WTC11 (cell line): ENCODE measurements around the gene CDK2. TPM values are rescaled to one million over a fixed set of nuclear protein-coding genes. Genes with fewer than 3 reads are reported as not detected.
A peak's percentile ranks its signal among the peaks of the same experiment; 100 is the strongest.

ENCODE experiments used
- ATAC-seq: fragments of 200-7000 bp; cut with Tn5 transposase; 2 replicates; pipeline ENCODE4 v1.10.0; 2021; ENCODE audit warnings: mild to moderate bottlenecking, moderate library complexity
- CTCF ChIA-PET: fragments of 300-600 bp; sonication (Branson Sonifier 250); formaldehyde crosslinking; loops from one replicate; lab custom pipeline; 2021; ENCODE audit warnings: antibody characterized with exemption; lab: Charles Lee
- POLR2A ChIA-PET: fragments of 350-600 bp; sonication (Branson Sonifier 250); formaldehyde crosslinking; loops from one replicate; lab custom pipeline; 2021; ENCODE audit warnings: antibody characterized with exemption; lab: Charles Lee
- DNase-seq: peaks from one replicate; pipeline ENCODE4 v3.0.0; 2021; ENCODE audit warnings: low spot score
- H3K27ac Mint-ChIP-seq: 2 replicates; pipeline ENCODE4 v1.8.0; 2021; ENCODE audit warnings: mixed read lengths
- H3K27me3 Mint-ChIP-seq: 2 replicates; pipeline ENCODE4 v1.8.0; 2021; ENCODE audit warnings: low read depth, mild to moderate bottlenecking, moderate library complexity, mixed read lengths
- H3K36me3 Mint-ChIP-seq: 2 replicates; pipeline ENCODE4 v1.8.0; 2021; ENCODE audit warnings: mixed read lengths
- H3K4me1 Mint-ChIP-seq: 2 replicates; pipeline ENCODE4 v1.8.0; 2022; ENCODE audit warnings: mixed read lengths
- H3K4me3 Mint-ChIP-seq: 2 replicates; pipeline ENCODE4 v1.8.0; 2021; ENCODE audit warnings: mild to moderate bottlenecking, moderate library complexity, mixed read lengths
- H3K9me3 Mint-ChIP-seq: 2 replicates; pipeline ENCODE4 v1.8.0; 2021; ENCODE audit warnings: mixed read lengths
- EMX1 ChIP-seq: fragments of 250-450 bp; sonication (Bioruptor Pico); IDR thresholded peaks from 2 replicates; pipeline ENCODE4 v1.8.0; 2021; ENCODE audit warnings: mild to moderate bottlenecking
- GTF2I ChIP-seq: fragments of 250-450 bp; sonication (Bioruptor Pico); conservative IDR thresholded peaks from 2 replicates; pipeline ENCODE4 v1.4.0; 2021; ENCODE audit warnings: mild to moderate bottlenecking
- JAZF1 ChIP-seq: fragments of 250-450 bp; sonication (Bioruptor Pico); IDR thresholded peaks from 2 replicates; pipeline ENCODE4 v1.9.0; 2021; ENCODE audit warnings: moderate library complexity, mild to moderate bottlenecking, inconsistent platforms
- NFYB ChIP-seq: sonication (generic); formaldehyde crosslinking; conservative IDR thresholded peaks from 2 replicates; pipeline ENCODE4 v1.8.0; 2022; ENCODE audit warnings: low read depth, missing genetic modification reagents
- PRDM15 ChIP-seq: sonication (generic); formaldehyde crosslinking; IDR thresholded peaks from 2 replicates; pipeline ENCODE4 v1.8.0; 2022; ENCODE audit warnings: missing genetic modification reagents
- RELA ChIP-seq: sonication (generic); formaldehyde crosslinking; IDR thresholded peaks from 2 replicates; pipeline ENCODE4 v1.8.1; 2022; ENCODE audit warnings: missing genetic modification reagents, mild to moderate bottlenecking, borderline replicate concordance
- SMAD3 ChIP-seq: sonication (generic); formaldehyde crosslinking; IDR thresholded peaks from 2 replicates; pipeline ENCODE4 v1.8.0; 2022; ENCODE audit warnings: missing genetic modification reagents, mild to moderate bottlenecking, borderline replicate concordance
- SOX15 ChIP-seq: fragments of 250-450 bp; sonication (Bioruptor Pico); IDR thresholded peaks from 2 replicates; pipeline ENCODE4 v1.9.0; 2021; ENCODE audit warnings: mild to moderate bottlenecking
- TCF7 ChIP-seq: sonication (generic); formaldehyde crosslinking; IDR thresholded peaks from 2 replicates; pipeline ENCODE4 v1.8.0; 2022; ENCODE audit warnings: mild to moderate bottlenecking, low read depth, missing genetic modification reagents, moderate library complexity
- TP53 ChIP-seq: sonication (generic); formaldehyde crosslinking; IDR thresholded peaks from 2 replicates; pipeline ENCODE4 v1.8.1; 2023; ENCODE audit warnings: mild to moderate bottlenecking, missing genetic modification reagents
- ZBTB21 ChIP-seq: sonication (generic); formaldehyde crosslinking; IDR thresholded peaks from 2 replicates; pipeline ENCODE4 v1.8.1; 2023; ENCODE audit warnings: mild to moderate bottlenecking, missing genetic modification reagents, borderline replicate concordance
- ZNF138 ChIP-seq: sonication (generic); formaldehyde crosslinking; conservative IDR thresholded peaks from 2 replicates; pipeline ENCODE4 v1.8.1; 2022; ENCODE audit warnings: mild to moderate bottlenecking, moderate library complexity, missing genetic modification reagents
- ZNF219 ChIP-seq: sonication (generic); formaldehyde crosslinking; IDR thresholded peaks from 2 replicates; pipeline ENCODE4 v1.8.0; 2023; ENCODE audit warnings: missing genetic modification reagents, mild to moderate bottlenecking, borderline replicate concordance
- ZNF396 ChIP-seq: fragments of 250-450 bp; sonication (Bioruptor Pico); IDR thresholded peaks from 2 replicates; pipeline ENCODE4 v1.8.0; 2021; ENCODE audit warnings: mild to moderate bottlenecking, moderate library complexity, borderline replicate concordance
- ZNF671 ChIP-seq: fragments of 250-450 bp; sonication (Bioruptor Pico); IDR thresholded peaks from 2 replicates; pipeline ENCODE4 v1.8.0; 2021; ENCODE audit warnings: mild to moderate bottlenecking
- ZSCAN18 ChIP-seq: fragments of 250-450 bp; sonication (Bioruptor Pico); IDR thresholded peaks from 2 replicates; pipeline ENCODE4 v2.1.2; 2022; ENCODE audit warnings: mild to moderate bottlenecking, moderate library complexity
- total RNA-seq: library from RNA; stranded (reverse); gene quantifications from 3 replicates; pipeline ENCODE4 v1.2.3, GENCODE V29; 2021
- TF ChIP-seq, protein P1 (sequence below): sonication (generic); formaldehyde crosslinking; IDR thresholded peaks from 2 replicates; pipeline ENCODE4 v1.8.1; 2022; ENCODE audit warnings: missing genetic modification reagents, borderline replicate concordance
- TF ChIP-seq, protein P2 (sequence below): sonication (generic); formaldehyde crosslinking; conservative IDR thresholded peaks from 2 replicates; pipeline ENCODE4 v1.8.1; 2023; ENCODE audit warnings: mild to moderate bottlenecking, low read depth, missing genetic modification reagents, moderate library complexity
- TF ChIP-seq, protein P3 (sequence below): sonication (generic); formaldehyde crosslinking; IDR thresholded peaks from 2 replicates; pipeline ENCODE4 v1.8.1; 2022; ENCODE audit warnings: mild to moderate bottlenecking, missing genetic modification reagents, moderate library complexity, borderline replicate concordance
- TF ChIP-seq, protein P4 (sequence below): fragments of 250-450 bp; sonication (Bioruptor Pico); IDR thresholded peaks from 2 replicates; pipeline ENCODE4 v1.9.0; 2021; ENCODE audit warnings: moderate library complexity, mild to moderate bottlenecking, inconsistent platforms, borderline replicate concordance
- TF ChIP-seq, protein P5 (sequence below): fragments of 250-450 bp; sonication (Bioruptor Pico); IDR thresholded peaks from 2 replicates; pipeline ENCODE4 v1.9.0; 2021; ENCODE audit warnings: mild to moderate bottlenecking, borderline replicate concordance

CDK2 gene
- total RNA-seq, 1 experiment from 2014 or later = 43.1 TPM

DNA sequence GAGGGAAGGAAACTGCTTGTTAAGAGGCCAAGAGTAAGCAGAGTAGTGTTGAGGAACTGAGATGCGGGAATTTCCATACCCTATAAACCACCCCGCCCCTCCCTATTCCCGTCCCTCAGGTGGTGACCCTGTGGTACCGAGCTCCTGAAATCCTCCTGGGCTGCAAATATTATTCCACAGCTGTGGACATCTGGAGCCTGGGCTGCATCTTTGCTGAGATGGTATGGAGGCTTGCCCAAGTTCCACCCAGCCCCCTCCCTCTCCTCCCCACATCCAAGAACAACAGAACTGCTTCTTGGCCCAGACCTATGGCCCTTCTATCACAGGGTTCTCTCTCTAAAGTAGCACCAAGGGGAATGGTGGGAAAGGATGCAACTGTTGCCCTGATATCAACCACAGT lies 2.7 kb downstream of the CDK2 start:
- TF ChIP-seq ZNF219 (CRISPR knock-in tag) = no peak
- no peak for TF ChIP-seq ZNF671 (CRISPR knock-in tag)
- TF ChIP-seq, protein P1, sequence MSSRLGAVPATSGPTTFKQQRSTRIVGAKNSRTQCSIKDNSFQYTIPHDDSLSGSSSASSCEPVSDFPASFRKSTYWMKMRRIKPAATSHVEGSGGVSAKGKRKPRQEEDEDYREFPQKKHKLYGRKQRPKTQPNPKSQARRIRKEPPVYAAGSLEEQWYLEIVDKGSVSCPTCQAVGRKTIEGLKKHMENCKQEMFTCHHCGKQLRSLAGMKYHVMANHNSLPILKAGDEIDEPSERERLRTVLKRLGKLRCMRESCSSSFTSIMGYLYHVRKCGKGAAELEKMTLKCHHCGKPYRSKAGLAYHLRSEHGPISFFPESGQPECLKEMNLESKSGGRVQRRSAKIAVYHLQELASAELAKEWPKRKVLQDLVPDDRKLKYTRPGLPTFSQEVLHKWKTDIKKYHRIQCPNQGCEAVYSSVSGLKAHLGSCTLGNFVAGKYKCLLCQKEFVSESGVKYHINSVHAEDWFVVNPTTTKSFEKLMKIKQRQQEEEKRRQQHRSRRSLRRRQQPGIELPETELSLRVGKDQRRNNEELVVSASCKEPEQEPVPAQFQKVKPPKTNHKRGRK (CRISPR knock-in tag) = no peak
- no peak for TF ChIP-seq ZNF138 (CRISPR knock-in tag)
- TF ChIP-seq ZBTB21 (CRISPR knock-in tag) = no peak
- no peak for TF ChIP-seq RELA
- TF ChIP-seq, protein P2, sequence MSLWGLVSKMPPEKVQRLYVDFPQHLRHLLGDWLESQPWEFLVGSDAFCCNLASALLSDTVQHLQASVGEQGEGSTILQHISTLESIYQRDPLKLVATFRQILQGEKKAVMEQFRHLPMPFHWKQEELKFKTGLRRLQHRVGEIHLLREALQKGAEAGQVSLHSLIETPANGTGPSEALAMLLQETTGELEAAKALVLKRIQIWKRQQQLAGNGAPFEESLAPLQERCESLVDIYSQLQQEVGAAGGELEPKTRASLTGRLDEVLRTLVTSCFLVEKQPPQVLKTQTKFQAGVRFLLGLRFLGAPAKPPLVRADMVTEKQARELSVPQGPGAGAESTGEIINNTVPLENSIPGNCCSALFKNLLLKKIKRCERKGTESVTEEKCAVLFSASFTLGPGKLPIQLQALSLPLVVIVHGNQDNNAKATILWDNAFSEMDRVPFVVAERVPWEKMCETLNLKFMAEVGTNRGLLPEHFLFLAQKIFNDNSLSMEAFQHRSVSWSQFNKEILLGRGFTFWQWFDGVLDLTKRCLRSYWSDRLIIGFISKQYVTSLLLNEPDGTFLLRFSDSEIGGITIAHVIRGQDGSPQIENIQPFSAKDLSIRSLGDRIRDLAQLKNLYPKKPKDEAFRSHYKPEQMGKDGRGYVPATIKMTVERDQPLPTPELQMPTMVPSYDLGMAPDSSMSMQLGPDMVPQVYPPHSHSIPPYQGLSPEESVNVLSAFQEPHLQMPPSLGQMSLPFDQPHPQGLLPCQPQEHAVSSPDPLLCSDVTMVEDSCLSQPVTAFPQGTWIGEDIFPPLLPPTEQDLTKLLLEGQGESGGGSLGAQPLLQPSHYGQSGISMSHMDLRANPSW = no peak
- no peak for TF ChIP-seq GTF2I (CRISPR knock-in tag)
- no peak for TF ChIP-seq NFYB (CRISPR knock-in tag)
- TF ChIP-seq, protein P3, sequence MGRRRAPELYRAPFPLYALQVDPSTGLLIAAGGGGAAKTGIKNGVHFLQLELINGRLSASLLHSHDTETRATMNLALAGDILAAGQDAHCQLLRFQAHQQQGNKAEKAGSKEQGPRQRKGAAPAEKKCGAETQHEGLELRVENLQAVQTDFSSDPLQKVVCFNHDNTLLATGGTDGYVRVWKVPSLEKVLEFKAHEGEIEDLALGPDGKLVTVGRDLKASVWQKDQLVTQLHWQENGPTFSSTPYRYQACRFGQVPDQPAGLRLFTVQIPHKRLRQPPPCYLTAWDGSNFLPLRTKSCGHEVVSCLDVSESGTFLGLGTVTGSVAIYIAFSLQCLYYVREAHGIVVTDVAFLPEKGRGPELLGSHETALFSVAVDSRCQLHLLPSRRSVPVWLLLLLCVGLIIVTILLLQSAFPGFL (CRISPR knock-in tag) = no peak
- no peak for TF ChIP-seq SMAD3 (CRISPR knock-in tag)
- TF ChIP-seq ZSCAN18 = no peak
- TF ChIP-seq, all 79 proteins: peak for 0
- POLR2A ChIA-PET = no interaction called here
- CTCF ChIA-PET = no interaction called here

GRCh38 chr12:55970775-55971174 lies 4.1 kb downstream of the CDK2 start:
- Mint-ChIP-seq H3K27ac (peak overlapping the region; percentile 80; the same call in 1 of the 2 replicates), H3K36me3 (peaks cover 21% of the 10 kb centered on the region), H3K27me3 (no peaks in the 10 kb centered on the region), H3K9me3 (no peaks in the 10 kb centered on the region), H3K4me3 (no peak overlapping the region), H3K4me1 (peaks cover 16% of the 10 kb centered on the region)
- CTCF ChIA-PET = no interaction called here
- POLR2A ChIA-PET = no interaction called here
- DNase-seq (no peak), ATAC-seq (no peak)
- TF ChIP-seq JAZF1 (CRISPR knock-in tag) = no peak
- TF ChIP-seq, protein P4, sequence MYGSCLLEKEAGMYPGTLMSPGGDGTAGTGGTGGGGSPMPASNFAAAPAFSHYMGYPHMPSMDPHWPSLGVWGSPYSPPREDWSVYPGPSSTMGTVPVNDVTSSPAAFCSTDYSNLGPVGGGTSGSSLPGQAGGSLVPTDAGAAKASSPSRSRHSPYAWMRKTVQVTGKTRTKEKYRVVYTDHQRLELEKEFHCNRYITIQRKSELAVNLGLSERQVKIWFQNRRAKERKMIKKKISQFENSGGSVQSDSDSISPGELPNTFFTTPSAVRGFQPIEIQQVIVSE (CRISPR knock-in tag) = no peak
- TF ChIP-seq SOX15 = no peak
- TF ChIP-seq EMX1 (CRISPR knock-in tag) = no peak
- TF ChIP-seq, protein P5, sequence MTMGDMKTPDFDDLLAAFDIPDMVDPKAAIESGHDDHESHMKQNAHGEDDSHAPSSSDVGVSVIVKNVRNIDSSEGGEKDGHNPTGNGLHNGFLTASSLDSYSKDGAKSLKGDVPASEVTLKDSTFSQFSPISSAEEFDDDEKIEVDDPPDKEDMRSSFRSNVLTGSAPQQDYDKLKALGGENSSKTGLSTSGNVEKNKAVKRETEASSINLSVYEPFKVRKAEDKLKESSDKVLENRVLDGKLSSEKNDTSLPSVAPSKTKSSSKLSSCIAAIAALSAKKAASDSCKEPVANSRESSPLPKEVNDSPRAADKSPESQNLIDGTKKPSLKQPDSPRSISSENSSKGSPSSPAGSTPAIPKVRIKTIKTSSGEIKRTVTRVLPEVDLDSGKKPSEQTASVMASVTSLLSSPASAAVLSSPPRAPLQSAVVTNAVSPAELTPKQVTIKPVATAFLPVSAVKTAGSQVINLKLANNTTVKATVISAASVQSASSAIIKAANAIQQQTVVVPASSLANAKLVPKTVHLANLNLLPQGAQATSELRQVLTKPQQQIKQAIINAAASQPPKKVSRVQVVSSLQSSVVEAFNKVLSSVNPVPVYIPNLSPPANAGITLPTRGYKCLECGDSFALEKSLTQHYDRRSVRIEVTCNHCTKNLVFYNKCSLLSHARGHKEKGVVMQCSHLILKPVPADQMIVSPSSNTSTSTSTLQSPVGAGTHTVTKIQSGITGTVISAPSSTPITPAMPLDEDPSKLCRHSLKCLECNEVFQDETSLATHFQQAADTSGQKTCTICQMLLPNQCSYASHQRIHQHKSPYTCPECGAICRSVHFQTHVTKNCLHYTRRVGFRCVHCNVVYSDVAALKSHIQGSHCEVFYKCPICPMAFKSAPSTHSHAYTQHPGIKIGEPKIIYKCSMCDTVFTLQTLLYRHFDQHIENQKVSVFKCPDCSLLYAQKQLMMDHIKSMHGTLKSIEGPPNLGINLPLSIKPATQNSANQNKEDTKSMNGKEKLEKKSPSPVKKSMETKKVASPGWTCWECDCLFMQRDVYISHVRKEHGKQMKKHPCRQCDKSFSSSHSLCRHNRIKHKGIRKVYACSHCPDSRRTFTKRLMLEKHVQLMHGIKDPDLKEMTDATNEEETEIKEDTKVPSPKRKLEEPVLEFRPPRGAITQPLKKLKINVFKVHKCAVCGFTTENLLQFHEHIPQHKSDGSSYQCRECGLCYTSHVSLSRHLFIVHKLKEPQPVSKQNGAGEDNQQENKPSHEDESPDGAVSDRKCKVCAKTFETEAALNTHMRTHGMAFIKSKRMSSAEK = no peak
- no peak for TF ChIP-seq PRDM15 (CRISPR knock-in tag)
- no peak for TF ChIP-seq TCF7 (CRISPR knock-in tag)
- no peak for TF ChIP-seq ZNF396 (CRISPR knock-in tag)
- no peak for TF ChIP-seq TP53

More for the DNA sequence above, 2.7 kb downstream of the CDK2 start:
- H3K36me3 Mint-ChIP-seq = peaks cover 15% of the 10 kb centered on the region
- DNase-seq (no peak), ATAC-seq (no peak)
- H3K27me3 Mint-ChIP-seq = no peaks in the 10 kb centered on the region
- no peak overlapping the region for H3K27ac Mint-ChIP-seq
- no peak overlapping the region for H3K4me3 Mint-ChIP-seq
- H3K4me1 Mint-ChIP-seq = peaks cover 26% of the 10 kb centered on the region
- no peaks in the 10 kb centered on the region for H3K9me3 Mint-ChIP-seq
